Ishikawa (cell line): ENCODE data around the gene MAPK9.
A peak's percentile ranks its signal among the peaks of the same experiment; 100 is the strongest.

Source experiments
- CEBPB ChIP-seq: IDR thresholded peaks from 2 replicates; pipeline ENCODE4 v1.6.1; 2012
- CREB1 ChIP-seq: IDR thresholded peaks from 2 replicates; pipeline ENCODE4 v1.6.1; 2012; ENCODE audit warnings: low read depth
- EGR1 ChIP-seq: IDR thresholded peaks from 2 replicates; pipeline ENCODE4 v1.6.1; 2012
- EP300 ChIP-seq: IDR thresholded peaks from 2 replicates; pipeline ENCODE4 v1.6.1; 2012; ENCODE audit warnings: borderline replicate concordance
- FOXM1 ChIP-seq: IDR thresholded peaks from 2 replicates; pipeline ENCODE4 v1.6.1; 2012; ENCODE audit warnings: low read depth, borderline replicate concordance
- NFIC ChIP-seq: IDR thresholded peaks from 2 replicates; pipeline ENCODE4 v1.6.1; 2012
- RAD21 ChIP-seq: IDR thresholded peaks from 2 replicates; pipeline ENCODE4 v1.6.1; 2012; ENCODE audit warnings: low read depth
- REST ChIP-seq: IDR thresholded peaks from 2 replicates; pipeline ENCODE4 v1.6.1; 2012; ENCODE audit warnings: low read depth, mild to moderate bottlenecking
- TAF1 ChIP-seq: IDR thresholded peaks from 2 replicates; pipeline ENCODE4 v1.6.1; 2012; ENCODE audit warnings: low read depth, mild to moderate bottlenecking
- TCF12 ChIP-seq: IDR thresholded peaks from 2 replicates; pipeline ENCODE4 v1.6.1; 2012; ENCODE audit warnings: low read depth
- TEAD4 ChIP-seq: IDR thresholded peaks from 2 replicates; pipeline ENCODE4 v1.6.1; 2012
- YY1 ChIP-seq: IDR thresholded peaks from 2 replicates; pipeline ENCODE4 v1.6.1; 2012; ENCODE audit warnings: low read depth
- ZBTB7A ChIP-seq: IDR thresholded peaks from 2 replicates; pipeline ENCODE4 v1.6.1; 2012; ENCODE audit warnings: low read depth
- TF ChIP-seq, protein P1 (sequence below): IDR thresholded peaks from 2 replicates; pipeline ENCODE4 v1.6.1; 2012
- TF ChIP-seq, protein P2 (sequence below): IDR thresholded peaks from 2 replicates; pipeline ENCODE4 v1.6.1; 2012

MAPK9 gene

DNA sequence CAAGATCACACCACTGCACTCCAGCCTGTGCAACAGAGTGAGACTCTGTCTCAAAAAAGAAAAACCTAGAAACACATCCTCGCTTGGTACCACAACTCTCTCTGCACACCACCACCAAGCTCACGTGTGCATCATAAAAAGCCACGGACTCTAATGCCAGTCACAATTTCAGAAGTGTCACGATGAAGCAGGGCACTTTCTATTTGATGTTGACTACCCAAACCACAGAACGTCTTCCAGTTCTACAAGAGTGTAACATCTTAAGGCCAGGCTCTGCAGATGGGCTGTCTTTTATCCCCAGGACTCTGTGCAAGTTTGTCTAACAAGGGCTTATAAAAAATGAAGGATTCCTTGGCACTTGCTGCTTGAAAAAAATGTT is 38.4 kb upstream of the MAPK9 start:
- TF ChIP-seq NFIC: no peak

DNA sequence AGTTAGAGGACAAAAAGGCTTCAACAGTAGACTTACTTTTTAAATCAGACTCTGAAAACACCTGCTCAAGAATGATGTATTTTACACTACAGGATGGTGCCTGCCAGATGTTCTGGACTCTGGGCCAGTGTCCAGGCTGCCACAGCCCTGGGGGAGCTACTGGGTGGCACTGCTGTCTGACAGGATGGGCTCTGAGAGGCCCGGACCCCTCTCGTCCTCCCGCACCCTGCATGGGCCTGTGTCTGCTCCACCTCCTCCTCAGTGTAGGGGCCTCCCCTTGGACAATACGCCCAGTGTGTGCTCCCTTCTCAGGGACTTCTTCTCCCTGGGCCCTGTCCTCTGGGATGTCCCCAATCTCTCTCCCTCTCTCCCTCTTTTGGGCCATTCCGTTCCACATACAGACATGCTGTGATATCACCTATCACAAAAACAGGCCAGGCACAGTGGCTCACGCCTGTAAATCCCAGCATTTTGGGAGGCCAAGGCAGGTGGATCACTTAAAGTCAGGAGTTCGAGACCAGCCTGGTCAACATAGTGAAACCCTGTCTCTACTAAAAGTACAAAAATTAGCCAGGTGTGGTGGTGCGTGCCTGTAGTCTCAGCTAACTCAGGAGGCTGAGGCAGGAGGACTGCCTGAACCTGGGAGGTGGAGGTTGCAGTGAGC is 37.9 kb upstream of the MAPK9 start:
- TF ChIP-seq ZBTB7A (no peak), CREB1 (no peak), NFIC (no peak), FOXM1 (no peak), CEBPB (no peak)

- TF ChIP-seq, protein P1, sequence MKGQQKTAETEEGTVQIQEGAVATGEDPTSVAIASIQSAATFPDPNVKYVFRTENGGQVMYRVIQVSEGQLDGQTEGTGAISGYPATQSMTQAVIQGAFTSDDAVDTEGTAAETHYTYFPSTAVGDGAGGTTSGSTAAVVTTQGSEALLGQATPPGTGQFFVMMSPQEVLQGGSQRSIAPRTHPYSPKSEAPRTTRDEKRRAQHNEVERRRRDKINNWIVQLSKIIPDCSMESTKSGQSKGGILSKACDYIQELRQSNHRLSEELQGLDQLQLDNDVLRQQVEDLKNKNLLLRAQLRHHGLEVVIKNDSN: no peak
- TF ChIP-seq TCF12 (no peak), TAF1 (no peak), EP300 (no peak), TEAD4 (no peak), NFIC (no peak), FOXM1 (no peak), CEBPB (no peak), YY1 (no peak), CREB1 (no peak), EGR1 (no peak), ZBTB7A (no peak), REST (no peak)
Measured at GRCh38 chr5:180329138-180329435, 37.2 kb upstream of the MAPK9 start.

DNA sequence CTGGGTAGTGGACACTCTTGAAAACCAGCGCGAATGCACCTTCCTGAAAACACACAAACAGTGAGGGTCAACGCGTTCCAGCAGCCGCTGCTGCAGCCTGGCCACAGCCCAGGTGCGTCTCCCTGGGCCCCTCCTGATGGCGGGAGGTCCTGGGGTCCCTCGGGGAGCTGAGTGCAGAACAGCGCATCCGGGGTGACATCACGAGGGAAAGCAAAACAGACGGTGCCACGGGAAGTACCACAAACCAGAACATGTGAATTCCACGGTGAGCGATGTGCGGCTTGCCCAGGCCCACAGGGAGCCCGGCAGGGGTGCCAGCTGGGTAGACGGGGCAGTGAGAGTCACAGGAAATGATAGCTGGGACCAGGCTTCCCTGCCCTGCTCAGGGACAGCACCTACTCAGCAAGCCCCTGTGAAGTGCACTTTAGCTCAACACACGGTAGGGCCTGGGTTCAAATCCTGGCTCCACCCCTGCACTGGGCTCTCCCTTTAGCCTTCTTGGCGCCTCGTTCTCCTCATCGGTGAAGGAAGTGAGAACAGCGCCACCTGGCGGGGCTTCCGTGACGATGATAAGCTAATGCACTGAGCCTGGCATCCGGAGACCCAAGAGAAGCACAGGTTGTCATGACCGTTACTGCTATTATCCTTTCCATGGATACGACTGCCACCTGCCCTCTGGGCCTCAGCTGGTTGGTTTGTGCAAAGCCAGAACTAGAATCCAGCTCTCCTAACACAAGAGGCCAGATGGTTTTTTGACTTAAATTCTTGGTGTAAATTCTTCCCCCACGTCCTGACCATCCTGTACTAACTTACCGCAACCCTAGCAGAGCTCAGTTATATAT is 36.6 kb upstream of the MAPK9 start:
- TF ChIP-seq EGR1 (no peak), RAD21 (peak; percentile 72)

DNA sequence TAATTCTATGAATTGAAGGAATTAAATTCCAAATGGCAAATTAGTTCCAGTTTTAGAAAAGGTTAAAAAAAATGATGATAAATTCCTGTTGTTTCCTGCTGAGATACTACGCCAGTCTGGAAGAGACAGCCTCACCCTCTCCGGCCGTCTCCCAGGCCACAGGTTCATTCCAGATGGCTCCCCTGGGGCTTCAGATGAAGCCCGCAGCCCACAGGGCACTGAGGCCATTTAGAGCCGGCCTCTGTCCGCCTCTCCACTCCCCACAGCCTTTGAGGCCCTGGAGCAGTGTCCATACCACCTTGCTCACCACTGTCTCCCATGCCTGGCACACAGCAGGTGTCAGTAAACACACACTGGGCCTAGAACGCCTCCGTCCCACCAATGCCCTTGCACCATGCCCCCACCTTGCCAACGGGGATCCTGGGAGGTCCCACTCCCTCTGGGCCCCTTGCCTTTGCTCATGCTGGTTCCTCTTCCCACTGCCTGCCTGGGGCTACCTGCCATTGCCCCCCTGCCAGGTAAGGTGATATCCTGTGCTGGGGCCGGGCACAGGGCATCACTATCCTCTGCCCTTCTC is 35.2 kb upstream of the MAPK9 start:
- TF ChIP-seq TCF12 (no peak), EP300 (no peak), EGR1 (no peak), NFIC (no peak), REST (no peak), FOXM1 (no peak), RAD21 (no peak), TAF1 (no peak), YY1 (no peak), CEBPB (no peak), TEAD4 (no peak), CREB1 (no peak), ZBTB7A (no peak)
- TF ChIP-seq, protein P1: no peak
- TF ChIP-seq, protein P2, sequence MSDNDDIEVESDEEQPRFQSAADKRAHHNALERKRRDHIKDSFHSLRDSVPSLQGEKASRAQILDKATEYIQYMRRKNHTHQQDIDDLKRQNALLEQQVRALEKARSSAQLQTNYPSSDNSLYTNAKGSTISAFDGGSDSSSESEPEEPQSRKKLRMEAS: no peak

DNA sequence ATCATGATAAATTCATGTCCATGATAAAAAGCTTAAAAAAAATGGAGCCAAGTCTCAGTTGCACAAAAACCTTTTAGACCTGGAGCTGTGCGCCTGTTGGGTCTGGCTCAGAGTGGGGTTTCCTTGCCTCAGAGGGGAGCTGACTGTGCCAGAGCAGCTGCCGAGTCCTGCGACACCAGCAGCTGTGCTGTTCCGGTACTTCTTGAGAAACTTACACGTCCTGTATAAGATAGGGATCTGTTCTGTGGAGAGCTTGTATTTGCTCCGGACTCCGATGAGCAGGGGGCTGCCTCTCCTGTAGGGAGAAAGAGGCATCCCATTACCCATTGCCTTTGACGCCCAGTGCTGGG is 32.7 kb upstream of the MAPK9 start:
- TF ChIP-seq ZBTB7A: no peak

DNA sequence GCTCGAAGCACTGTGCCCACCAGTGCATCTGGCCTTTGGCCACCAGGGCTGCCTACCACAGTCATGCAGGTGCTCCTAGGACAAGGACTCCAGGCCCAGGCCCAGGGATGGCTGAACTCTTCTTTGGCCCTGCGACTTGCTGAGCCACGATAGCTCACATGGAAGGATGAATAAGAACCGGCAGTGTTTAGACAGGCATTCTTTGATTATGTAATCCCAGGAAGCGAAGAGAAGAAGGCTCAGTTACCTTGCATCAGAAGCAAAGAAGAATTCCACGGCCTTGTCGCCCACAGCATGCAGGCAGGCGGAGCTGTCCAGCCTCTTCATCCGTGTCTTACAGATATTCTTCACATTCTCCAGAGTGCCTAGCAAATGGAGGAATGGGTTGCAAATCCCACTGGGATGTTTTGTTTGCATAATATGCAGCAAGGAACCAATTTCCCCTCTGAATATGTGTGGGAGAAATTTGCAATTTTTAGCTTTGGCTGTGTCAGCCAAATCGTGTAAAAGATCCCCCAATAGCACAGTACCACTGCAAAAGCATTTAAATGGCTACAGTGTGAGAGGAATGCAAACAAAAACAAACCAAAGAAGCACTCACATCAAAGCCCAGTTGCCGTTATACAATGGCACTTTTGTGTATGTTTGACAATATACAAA is 32.2 kb upstream of the MAPK9 start:
- no peak for TF ChIP-seq TCF12
- TF ChIP-seq REST: peak; percentile 62
